Measurements from ENCODE around the gene UBL7. TPM values are rescaled to one million over a fixed set of nuclear protein-coding genes. Genes with fewer than 3 reads are reported as not detected.

The UBL7 gene
- total and polyA plus RNA-seq, 8 donors = 2.0 to 131 (median 35.8) TPM

DNA sequence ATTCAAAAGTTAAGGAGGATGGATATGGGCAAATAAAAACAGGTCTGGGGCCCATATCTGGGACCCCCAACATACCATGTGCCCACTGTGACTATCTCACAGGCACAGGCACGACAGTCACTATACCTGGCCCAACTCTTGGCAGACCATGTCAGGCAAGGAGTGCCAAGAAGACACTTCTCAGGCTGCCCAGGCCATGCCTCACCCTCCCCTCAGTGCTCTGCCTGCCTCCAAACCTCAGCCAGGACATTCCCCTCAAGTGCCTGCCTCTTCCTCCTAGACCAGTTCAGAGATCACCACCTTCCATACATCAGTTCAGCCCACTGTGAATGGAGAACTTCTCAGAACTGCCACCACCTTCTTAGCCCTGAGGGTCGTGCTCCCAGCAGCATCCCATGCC lies 22.8 kb downstream of the UBL7 start:
- no peaks in the 10 kb centered on the region for H3K9me3 ChIP-seq
- H3K27ac ChIP-seq = no peak overlapping the region
- peaks cover 10 to 20% (median 17%) of the 10 kb centered on the region in 4 donors for H3K4me1 ChIP-seq
- intact Hi-C loops (cut with DNase I; ENCODE audit: low total_unique reads) = loop anchor here (2.0 kb wide), 1 partner anchor 55 kb away; no protein-coding TSS in a partner anchor
- no peak for TF ChIP-seq CTCF (IDR thresholded peaks at IDR 0.05)
- peaks cover 0 to 5% (median 3%) of the 10 kb centered on the region in 3 donors for H3K27me3 ChIP-seq
- no peaks in the 10 kb centered on the region for H3K36me3 ChIP-seq
- WGBS, 5 donors = 38 to 55% (median 49%) methylated on average over 2 of the region's 2 CpGs
- no peak for DNase-seq
- H3K4me3 ChIP-seq = no peak overlapping the region

GRCh38 chr15:74434263-74435136 lies 26.5 kb downstream of the UBL7 start:
- Histone ChIP-seq H3K9me3 (no peaks in the 10 kb centered on the region), H3K36me3 (no peaks in the 10 kb centered on the region), H3K4me1 (peaks cover 18 to 28% (median 23%) of the 10 kb centered on the region in 4 donors), H3K27ac (peak overlapping the region; percentile 47 to 80 (median 72)), H3K27me3 (peaks cover 0 to 42% (median 15%) of the 10 kb centered on the region in 3 donors), H3K4me3 (peak overlapping the region; percentile 69 to 83 (median 74))
- intact Hi-C loops (cut with DNase I; ENCODE audit: low total_unique reads) = no loop called here
- DNase-seq = peak in 1 of 2 donors; percentile 70
- WGBS, 5 donors = 67 to 73% (median 70%) methylated on average over 16 of the region's 16 CpGs
- TF ChIP-seq CTCF (IDR thresholded peaks at IDR 0.05) = no peak

- peak; percentile 83 to 95 for DNase-seq
- H3K4me1 ChIP-seq = peaks cover 18 to 28% (median 23%) of the 10 kb centered on the region in 4 donors
- no peaks in the 10 kb centered on the region for H3K9me3 ChIP-seq
- H3K36me3 ChIP-seq = no peaks in the 10 kb centered on the region
- intact Hi-C loops (cut with DNase I; ENCODE audit: low total_unique reads) = no loop called here
- H3K4me3 ChIP-seq = peak within 1 kb of the TSS; percentile 69 to 83 (median 74)
- TF ChIP-seq POLR2A (IDR thresholded peaks at IDR 0.05) (no peak), CTCF (IDR thresholded peaks at IDR 0.05) (no peak), EP300 (IDR thresholded peaks at IDR 0.05) (no peak), POLR2AphosphoS5 (IDR thresholded peaks at IDR 0.05) (peak; percentile 50 to 87 (median 76))
- peaks cover 0 to 46% (median 15%) of the 10 kb centered on the region in 3 donors for H3K27me3 ChIP-seq
- WGBS, 5 donors = 1 to 5% (median 2%) methylated on average over 47 to 75 of the region's 75 CpGs
- peak within 1 kb of the TSS; percentile 69 to 80 (median 72) for H3K27ac ChIP-seq
Observed at GRCh38 chr15:74433592-74434262, 27.2 kb downstream of the UBL7 start, which contains the start of gene SEMA7A. Gene SEMA7A, minus strand, starts transcription at chr15:74433958. Its CDS starts 40 bp downstream, at chr15:74433918.

GRCh38 chr15:74432968-74433591 lies 27.9 kb downstream of the UBL7 start:
- WGBS, 5 donors = 0 to 2% (median 1%) methylated on average over 13 to 64 of the region's 64 CpGs
- DNase-seq = no peak
- Histone ChIP-seq H3K4me3 (peak overlapping the region; percentile 69 to 83 (median 74)), H3K4me1 (peaks cover 18 to 34% (median 23%) of the 10 kb centered on the region in 4 donors), H3K9me3 (no peaks in the 10 kb centered on the region), H3K27ac (peak overlapping the region; percentile 69 to 80 (median 72)), H3K36me3 (no peaks in the 10 kb centered on the region), H3K27me3 (peaks cover 0 to 46% (median 15%) of the 10 kb centered on the region in 3 donors)
- intact Hi-C loops (cut with DNase I; ENCODE audit: low total_unique reads) = no loop called here
- TF ChIP-seq POLR2A (IDR thresholded peaks at IDR 0.05) (no peak), POLR2AphosphoS5 (IDR thresholded peaks at IDR 0.05) (no peak), CTCF (IDR thresholded peaks at IDR 0.05) (no peak), EP300 (IDR thresholded peaks at IDR 0.05) (no peak)
